HepG2 (cell line): ENCODE data around the gene ADAMTS4. TPM values are rescaled to one million over a fixed set of nuclear protein-coding genes. Genes with fewer than 3 reads are reported as not detected.

ENCODE experiments used
- ASH2L ChIP-seq: fragments of 300-600, 200-600 bp; sonication (generic); IDR thresholded peaks from 2 replicates; pipeline ENCODE4 v1.7.0; 2017; ENCODE audit warnings: low read depth, mild to moderate bottlenecking, moderate library complexity, mixed read lengths, low read length; ENCODE audit not compliant: insufficient read length
- ATF7 ChIP-seq, 2 experiments: fragments of 450-650 bp in 1 of 2; sonication (generic) in 1 of 2; formaldehyde crosslinking in 1 of 2; IDR thresholded peaks; 2 replicates each; pipeline versions ENCODE4 v1.4.0 to v1.6.1; 2016 to 2020; ENCODE audit warnings: antibody characterized with exemption in 1 of 2, mild to moderate bottlenecking in 1 of 2, missing genetic modification reagents in 1 of 2
- FOXM1 ChIP-seq: sonication (generic); formaldehyde crosslinking; IDR thresholded peaks from 2 replicates; pipeline ENCODE4 v1.5.0; 2020; ENCODE audit warnings: missing genetic modification reagents
- HINFP ChIP-seq: sonication (generic); formaldehyde crosslinking; IDR thresholded peaks from 2 replicates; pipeline ENCODE4 v1.4.0; 2020; ENCODE audit warnings: low read depth, mild to moderate bottlenecking, missing genetic modification reagents
- JDP2 ChIP-seq: sonication (generic); formaldehyde crosslinking; IDR thresholded peaks from 2 replicates; pipeline ENCODE4 v1.8.1; 2022; ENCODE audit warnings: missing genetic modification reagents, borderline replicate concordance
- KLF16 ChIP-seq, 2 experiments: sonication (generic) in 1 of 2; formaldehyde crosslinking in 1 of 2; IDR thresholded peaks; 2 replicates each; pipeline versions ENCODE4 v1.6.1 to v1.8.0; 2016 to 2023; ENCODE audit warnings: missing genetic modification reagents in 2 of 2, missing compliant biosample characterization in 1 of 2
- MXD4 ChIP-seq: IDR thresholded peaks from 2 replicates; pipeline ENCODE4 v1.6.1; 2016; ENCODE audit warnings: mild to moderate bottlenecking, missing biosample characterization, missing genetic modification reagents
- PRDM10 ChIP-seq: sonication (generic); formaldehyde crosslinking; IDR thresholded peaks from 2 replicates; pipeline ENCODE4 v1.4.0; 2020; ENCODE audit warnings: low read depth, missing genetic modification reagents
- PRPF4 ChIP-seq: fragments of 200-400 bp; formaldehyde crosslinking; IDR thresholded peaks from 2 replicates; pipeline ENCODE4 v1.6.1; 2016; ENCODE audit warnings: low read length, low read depth; ENCODE audit not compliant: poor library complexity, severe bottlenecking
- RAD21 ChIP-seq: fragments of 450-650 bp; formaldehyde crosslinking; IDR thresholded peaks from 2 replicates; pipeline ENCODE4 v1.5.0; 2020; ENCODE audit warnings: mild to moderate bottlenecking
- RARG ChIP-seq: sonication (generic); formaldehyde crosslinking; IDR thresholded peaks from 2 replicates; pipeline ENCODE4 v1.4.0; 2020; ENCODE audit warnings: low read depth, mild to moderate bottlenecking, missing genetic modification reagents
- RFXAP ChIP-seq: sonication (generic); formaldehyde crosslinking; IDR thresholded peaks from 2 replicates; pipeline ENCODE4 v1.4.0; 2020; ENCODE audit warnings: missing genetic modification reagents, borderline replicate concordance
- SIN3B ChIP-seq: fragments of 150-350 bp; IDR thresholded peaks from 2 replicates; pipeline ENCODE4 v1.6.1; 2014; ENCODE audit warnings: low read length
- TMF1 ChIP-seq: sonication (generic); formaldehyde crosslinking; IDR thresholded peaks from 2 replicates; pipeline ENCODE4 v1.8.1; 2022; ENCODE audit warnings: low read depth, missing genetic modification reagents
- ZBTB7B ChIP-seq: sonication (generic); formaldehyde crosslinking; IDR thresholded peaks from 2 replicates; pipeline ENCODE4 v1.4.0; 2020; ENCODE audit warnings: missing genetic modification reagents
- ZBTB8A ChIP-seq: sonication (generic); formaldehyde crosslinking; IDR thresholded peaks from 2 replicates; pipeline ENCODE4 v1.4.0; 2020; ENCODE audit warnings: mild to moderate bottlenecking, low read depth, missing genetic modification reagents, borderline replicate concordance
- ZFP90 ChIP-seq: sonication (generic); formaldehyde crosslinking; IDR thresholded peaks from 2 replicates; pipeline ENCODE4 v1.8.0; 2022; ENCODE audit warnings: missing genetic modification reagents, mild to moderate bottlenecking, inconsistent platforms, borderline replicate concordance
- ZNF343 ChIP-seq: sonication (generic); formaldehyde crosslinking; IDR thresholded peaks from 2 replicates; pipeline ENCODE4 v1.4.0; 2020; ENCODE audit warnings: mild to moderate bottlenecking, missing genetic modification reagents
- ZNF562 ChIP-seq: sonication (generic); formaldehyde crosslinking; IDR thresholded peaks from 2 replicates; pipeline ENCODE4 v1.8.0; 2022; ENCODE audit warnings: missing genetic modification reagents, borderline replicate concordance
- ZNF709 ChIP-seq: sonication (generic); formaldehyde crosslinking; IDR thresholded peaks from 2 replicates; pipeline ENCODE4 v1.5.0; 2020; ENCODE audit warnings: mild to moderate bottlenecking, missing genetic modification reagents
- ZNF720 ChIP-seq: sonication (generic); formaldehyde crosslinking; IDR thresholded peaks from 2 replicates; pipeline ENCODE4 v1.4.0; 2020; ENCODE audit warnings: missing genetic modification reagents
- ZZZ3 ChIP-seq: sonication (generic); formaldehyde crosslinking; IDR thresholded peaks from 2 replicates; pipeline ENCODE4 v1.4.0; 2020; ENCODE audit warnings: missing genetic modification reagents, mild to moderate bottlenecking, borderline replicate concordance
- polyA plus RNA-seq, 8 experiments: library from polyadenylated mRNA; depleted of rRNA in 3 of 8; stranded (reverse) in 7 of 8; unstranded in 1 of 8; fragments of >200 nt; fragmentation: Illumina TruSeq in 4 of 8; extraction: Trizol in 4 of 8; gene quantifications; 2 replicates each; pipeline versions ENCODE4 v1.2.1 to v1.2.3, GENCODE V29; 2011 to 2016; ENCODE audit warnings: low read depth in 4 of 8, missing spikeins in 1 of 8, mixed read lengths in 1 of 8; ENCODE audit not compliant: insufficient read depth in 1 of 8
- total RNA-seq, 5 experiments: library from RNA; depleted of rRNA; stranded (reverse); fragments of >200 nt; fragmentation: Illumina TruSeq; extraction: Trizol; gene quantifications; 2 replicates each; pipeline ENCODE4 v1.2.3, GENCODE V29; 2016; ENCODE audit warnings: low read depth in 1 of 5
- TF ChIP-seq, protein P1 (sequence below): IDR thresholded peaks from 2 replicates; pipeline ENCODE4 v1.6.1; 2018; ENCODE audit warnings: missing genetic modification reagents
- TF ChIP-seq, protein P2 (sequence below): sonication (generic); formaldehyde crosslinking; IDR thresholded peaks from 2 replicates; pipeline ENCODE4 v1.8.1; 2023; ENCODE audit warnings: mild to moderate bottlenecking, missing genetic modification reagents

Gene ADAMTS4
- total and polyA plus RNA-seq, 2 of the 13 experiments (the other 11 are each of a cell fraction or from before 2014, with no cell fraction given), result 0.51 to 1.7 TPM

DNA sequence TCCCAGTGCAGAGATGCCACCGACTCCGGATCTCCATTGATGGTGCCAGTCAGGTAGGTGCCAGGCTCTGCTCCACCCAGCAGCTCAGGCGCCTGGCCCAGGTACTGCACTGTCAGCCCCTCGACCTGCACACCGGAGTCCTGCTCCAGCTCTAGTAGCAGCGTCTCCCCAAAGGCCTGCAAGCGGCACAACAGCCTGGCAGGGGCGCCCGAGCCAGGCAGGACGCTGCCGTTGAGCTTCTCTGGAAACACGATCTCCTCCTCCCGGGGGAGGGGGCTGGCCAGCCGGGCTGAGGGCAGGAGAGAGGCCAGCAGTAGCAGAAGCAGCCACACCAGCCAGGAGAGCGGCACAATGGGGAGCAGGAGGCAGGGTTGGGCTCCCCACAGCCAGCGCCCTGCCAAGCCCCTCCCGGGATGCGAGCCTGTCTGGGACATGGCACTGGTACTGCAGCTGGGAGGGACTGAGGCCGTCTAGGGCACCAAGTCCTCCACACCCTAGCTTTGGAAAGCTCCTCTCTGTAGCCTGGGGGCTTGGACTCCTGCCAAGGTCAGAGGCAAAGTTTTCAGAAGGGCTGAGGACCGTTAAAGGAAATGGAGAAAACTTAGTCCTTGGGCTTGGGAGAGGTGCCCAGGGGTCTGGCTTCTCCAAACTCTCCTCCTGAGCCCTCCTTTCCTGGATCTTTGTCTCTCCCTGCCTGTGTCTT is 509 bp downstream of the ADAMTS4 start (continued):
- TF ChIP-seq ZNF343 (CRISPR knock-in tag) (no peak), RAD21 (CRISPR knock-in tag) (peak; percentile 48; the same call in 1 of the 2 replicates), ZBTB8A (CRISPR knock-in tag) (no peak), ZFP90 (CRISPR knock-in tag) (no peak), ZBTB7B (no peak), ATF7 (IDR thresholded peaks at IDR 0.05) (no peak), ATF7 (CRISPR knock-in tag; IDR thresholded peaks at IDR 0.05) (no peak), ZNF709 (CRISPR knock-in tag) (no peak), ZNF562 (CRISPR knock-in tag) (no peak), JDP2 (CRISPR knock-in tag) (no peak), KLF16 (CRISPR knock-in tag; IDR thresholded peaks at IDR 0.05) (no peak), HINFP (CRISPR knock-in tag) (no peak), ZNF720 (no peak), PRDM10 (CRISPR knock-in tag) (no peak), PRPF4 (no peak), FOXM1 (CRISPR knock-in tag) (no peak), ZZZ3 (CRISPR knock-in tag) (no peak), TMF1 (no peak), SIN3B (no peak), RFXAP (CRISPR knock-in tag) (no peak), RARG (no peak), ASH2L (no peak), MXD4 (CRISPR knock-in tag) (no peak)
- TF ChIP-seq, protein P1, sequence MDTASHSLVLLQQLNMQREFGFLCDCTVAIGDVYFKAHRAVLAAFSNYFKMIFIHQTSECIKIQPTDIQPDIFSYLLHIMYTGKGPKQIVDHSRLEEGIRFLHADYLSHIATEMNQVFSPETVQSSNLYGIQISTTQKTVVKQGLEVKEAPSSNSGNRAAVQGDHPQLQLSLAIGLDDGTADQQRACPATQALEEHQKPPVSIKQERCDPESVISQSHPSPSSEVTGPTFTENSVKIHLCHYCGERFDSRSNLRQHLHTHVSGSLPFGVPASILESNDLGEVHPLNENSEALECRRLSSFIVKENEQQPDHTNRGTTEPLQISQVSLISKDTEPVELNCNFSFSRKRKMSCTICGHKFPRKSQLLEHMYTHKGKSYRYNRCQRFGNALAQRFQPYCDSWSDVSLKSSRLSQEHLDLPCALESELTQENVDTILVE, result no peak
- TF ChIP-seq, protein P2, sequence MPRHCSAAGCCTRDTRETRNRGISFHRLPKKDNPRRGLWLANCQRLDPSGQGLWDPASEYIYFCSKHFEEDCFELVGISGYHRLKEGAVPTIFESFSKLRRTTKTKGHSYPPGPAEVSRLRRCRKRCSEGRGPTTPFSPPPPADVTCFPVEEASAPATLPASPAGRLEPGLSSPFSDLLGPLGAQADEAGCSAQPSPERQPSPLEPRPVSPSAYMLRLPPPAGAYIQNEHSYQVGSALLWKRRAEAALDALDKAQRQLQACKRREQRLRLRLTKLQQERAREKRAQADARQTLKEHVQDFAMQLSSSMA, result peak; percentile 31; the same call in 1 of the 2 replicates
